GM19452 (cell line): ENCODE data around the gene PSTPIP2.
"Not testable (repeated sequence)": the region's sequence is repeated elsewhere in the genome, so short reads cannot be mapped to it uniquely, and the experiment has no call there.

Experiments
- ATAC-seq: cut with Tn5 transposase; IDR thresholded peaks from one replicate; pipeline ENCODE4 v1.9.1; 2021; ENCODE audit not compliant: unreplicated experiment

PSTPIP2 gene, protein sequence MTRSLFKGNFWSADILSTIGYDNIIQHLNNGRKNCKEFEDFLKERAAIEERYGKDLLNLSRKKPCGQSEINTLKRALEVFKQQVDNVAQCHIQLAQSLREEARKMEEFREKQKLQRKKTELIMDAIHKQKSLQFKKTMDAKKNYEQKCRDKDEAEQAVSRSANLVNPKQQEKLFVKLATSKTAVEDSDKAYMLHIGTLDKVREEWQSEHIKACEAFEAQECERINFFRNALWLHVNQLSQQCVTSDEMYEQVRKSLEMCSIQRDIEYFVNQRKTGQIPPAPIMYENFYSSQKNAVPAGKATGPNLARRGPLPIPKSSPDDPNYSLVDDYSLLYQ

DNA sequence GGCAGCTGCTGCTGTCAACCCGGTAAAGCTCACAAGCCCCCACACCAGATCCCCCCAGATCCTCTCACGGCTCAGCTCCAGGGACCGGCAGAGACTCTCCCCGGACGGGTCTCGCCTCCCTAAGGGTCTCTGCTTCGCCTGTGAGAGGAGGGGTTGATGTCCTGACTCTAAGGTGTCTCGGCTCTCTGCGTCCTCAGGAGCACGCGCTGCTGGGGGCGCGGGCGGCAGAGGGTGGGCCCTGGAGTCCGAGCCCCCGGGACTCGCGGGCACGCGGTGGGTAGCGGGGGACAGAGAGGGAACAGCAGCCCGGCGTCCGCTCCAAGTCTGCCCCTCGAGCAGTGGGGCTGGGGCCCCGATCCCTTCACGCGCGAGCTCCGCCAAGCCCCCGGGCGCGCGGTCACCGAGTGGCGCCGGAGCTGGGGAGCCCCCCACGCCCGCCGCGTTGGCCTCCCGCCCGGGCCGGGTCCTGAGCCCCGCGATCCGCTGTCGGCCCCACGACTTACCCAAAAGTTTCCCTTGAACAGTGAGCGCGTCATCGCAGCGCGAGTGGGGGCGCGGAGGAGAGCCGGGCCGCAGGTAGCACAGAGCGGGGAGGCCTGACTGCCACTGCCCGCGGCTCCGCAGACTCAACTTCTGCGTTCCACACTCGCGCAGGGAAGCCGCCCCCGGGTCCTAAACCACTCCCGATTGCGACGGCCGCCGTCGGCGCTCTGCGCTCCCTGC, at the start of gene PSTPIP2:
PSTPIP2 (minus strand) TSS at position 608 of the 723 bp plus-strand sequence; CDS start at position 536, 72 bp downstream.
- peak; percentile 63 for ATAC-seq

DNA sequence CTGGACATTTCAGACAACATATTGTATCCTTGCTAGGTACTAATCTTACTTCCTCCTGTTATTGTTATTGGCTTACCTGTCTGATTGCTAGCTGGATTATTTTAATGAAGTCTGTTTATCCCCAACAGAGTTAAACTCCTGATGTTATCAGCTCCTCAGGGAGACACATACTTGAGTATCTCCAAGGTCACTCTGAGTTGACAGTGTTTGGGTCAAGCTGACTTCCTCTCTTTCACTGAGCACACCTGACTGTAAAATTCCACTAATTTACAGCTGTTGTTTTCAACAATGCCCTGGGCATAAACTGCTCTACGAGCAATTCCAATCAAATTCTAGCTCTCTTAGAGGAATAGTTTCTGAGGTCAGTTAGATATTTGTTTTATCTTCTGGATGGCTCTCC, 41.7 kb upstream of the PSTPIP2 start:
- ATAC-seq: no peak

DNA sequence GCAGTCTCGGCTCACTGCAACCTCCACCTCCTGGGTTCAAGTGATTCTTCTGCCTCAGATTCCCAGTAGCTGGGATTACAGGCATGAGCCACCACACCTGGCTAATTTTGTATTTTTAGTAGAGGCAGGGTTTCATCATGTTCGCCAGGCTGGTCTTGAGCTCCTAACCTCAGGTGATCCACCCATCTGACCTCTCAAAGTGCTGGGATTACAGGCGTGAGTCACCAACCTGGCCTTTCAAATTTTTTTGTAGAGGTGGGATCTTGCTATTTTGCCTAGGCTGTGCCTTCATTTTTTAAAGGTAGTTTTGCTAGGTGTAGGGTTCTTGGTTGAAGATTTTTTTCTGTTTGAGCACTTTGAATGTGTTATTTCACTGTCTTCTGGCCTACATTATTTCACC, 38.3 kb upstream of the PSTPIP2 start:
- no peak for ATAC-seq

- ATAC-seq: no peak
Measured at GRCh38 chr18:46109386-46109785, 37.3 kb upstream of the PSTPIP2 start.

DNA sequence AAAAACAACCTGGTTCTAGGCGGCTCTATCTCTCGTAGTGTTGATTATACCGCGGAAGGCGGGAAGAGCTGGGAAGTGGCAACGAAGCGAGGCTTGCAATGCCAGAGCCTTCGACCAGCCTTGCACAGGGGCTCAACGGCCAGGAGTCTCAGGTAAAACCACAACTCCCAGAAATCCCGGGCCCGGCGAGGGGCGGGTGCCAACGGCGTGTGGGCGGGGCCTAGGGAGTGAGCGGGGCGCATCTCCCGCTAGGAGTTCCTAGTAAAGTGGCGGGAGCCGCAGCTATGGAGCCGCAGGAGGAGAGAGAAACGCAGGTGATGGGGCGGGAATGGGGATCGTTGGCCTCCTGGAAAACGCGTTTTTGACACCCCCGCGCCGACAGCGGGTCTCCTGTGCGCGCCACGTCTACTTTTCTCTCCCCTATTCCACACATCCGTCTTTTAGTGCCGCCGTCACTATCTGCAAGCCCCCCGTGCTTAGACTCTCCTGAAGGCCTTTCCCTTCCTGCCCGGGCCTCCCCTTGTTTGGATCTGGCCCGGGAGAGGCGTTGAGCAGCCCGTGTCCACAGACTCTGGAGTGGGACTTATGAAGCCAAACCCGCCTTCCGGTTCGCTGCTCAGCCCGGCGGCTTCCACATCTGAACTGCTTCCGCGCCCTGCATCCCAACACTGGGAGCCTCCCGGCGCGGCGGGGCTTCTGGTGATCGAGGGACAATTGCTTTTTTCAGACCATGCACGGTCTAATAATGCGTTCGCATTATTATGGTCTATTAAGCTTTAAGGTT, 32.3 kb upstream of the PSTPIP2 start, which contains the start of gene HAUS1:
HAUS1 (plus strand) TSS at position 258 of the 784 bp plus-strand sequence; CDS start at position 285, 27 bp downstream.
- peak; percentile 83 for ATAC-seq

DNA sequence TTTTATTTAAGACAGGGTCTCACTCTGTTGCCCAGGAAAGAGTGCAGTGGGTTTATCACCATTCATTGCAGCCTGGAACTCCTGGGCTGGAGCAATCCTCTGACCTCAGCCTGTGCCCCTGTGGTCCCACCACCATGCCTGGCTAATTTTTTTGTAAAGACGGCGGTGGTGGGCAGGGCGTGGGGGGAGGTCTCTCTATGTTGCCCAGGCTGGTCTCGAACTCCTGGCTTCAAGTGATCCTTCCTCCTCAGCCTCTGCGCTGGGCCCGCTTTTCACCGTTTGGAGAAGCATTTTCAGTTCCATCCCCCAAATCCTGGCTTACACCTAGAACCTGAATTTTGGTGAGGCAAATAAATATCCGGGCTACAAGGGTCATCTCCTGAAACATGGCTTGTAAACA, 27.4 kb upstream of the PSTPIP2 start:
- ATAC-seq: no peak

DNA sequence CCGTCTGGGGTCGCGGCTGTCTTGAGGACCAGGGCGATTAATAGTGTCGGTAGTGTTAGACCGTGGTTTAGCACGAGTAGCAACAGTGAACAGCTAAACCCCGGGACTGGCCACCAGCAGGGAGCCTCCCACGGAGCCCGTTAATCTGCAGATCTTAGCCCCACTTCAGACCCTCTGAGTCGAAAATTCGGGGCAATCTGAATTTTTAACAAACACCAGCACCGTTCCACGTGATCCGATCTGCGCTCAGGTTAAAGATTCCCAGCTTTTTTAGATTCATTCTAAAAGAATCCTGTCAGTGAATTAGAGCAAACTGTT, 26.5 kb upstream of the PSTPIP2 start:
- no peak for ATAC-seq

DNA sequence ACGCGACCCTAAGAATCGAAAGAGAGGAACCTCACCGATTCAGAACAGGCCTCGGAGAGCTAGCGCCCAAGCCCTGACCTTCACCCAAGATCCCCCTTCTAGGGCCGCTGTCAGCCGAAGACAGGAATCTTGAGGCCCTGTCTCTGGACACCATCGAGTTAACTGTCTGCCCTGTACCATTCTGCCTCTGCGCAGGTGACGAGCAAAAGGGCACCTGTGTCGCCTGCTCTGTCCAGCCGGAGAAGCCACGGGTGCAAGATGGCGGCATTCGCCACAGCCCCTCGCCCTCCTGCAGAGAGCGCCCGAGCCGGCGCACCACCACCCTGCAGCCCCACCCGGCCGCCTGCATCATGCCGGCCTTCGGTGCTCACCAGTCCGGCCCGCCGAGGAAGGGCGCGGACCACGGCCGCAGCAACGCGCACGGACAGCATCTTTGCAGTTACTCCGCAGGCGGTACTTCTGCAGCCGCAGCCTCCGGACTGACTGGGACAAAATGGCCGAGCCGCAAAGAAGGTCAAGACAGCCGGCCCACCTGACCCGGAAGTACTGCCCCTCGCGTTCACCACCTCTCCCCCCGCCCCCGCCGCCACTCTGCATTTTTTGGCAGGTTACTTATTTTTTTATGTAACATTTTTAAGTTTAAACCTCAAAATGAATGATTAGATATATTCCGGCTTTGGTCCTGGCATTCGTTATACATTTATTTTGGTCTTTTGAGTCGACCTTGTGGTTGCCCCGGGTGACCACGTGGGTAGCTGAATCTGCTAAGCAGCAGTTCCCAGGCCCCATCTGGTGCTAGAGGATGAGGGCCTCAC, 25.9 kb upstream of the PSTPIP2 start, which contains the start of gene ATP5F1A:
ATP5F1A (minus strand) TSS at position 496 of the 815 bp plus-strand sequence; CDS start at position 431, 65 bp downstream.
- ATAC-seq: peak; percentile 81

- ATAC-seq: peak; percentile 8
Measured at GRCh38 chr18:46097431-46097800, 25.4 kb upstream of the PSTPIP2 start.

- no peak for ATAC-seq
Measured at GRCh38 chr18:46096651-46097300, 24.7 kb upstream of the PSTPIP2 start.

GRCh38 chr18:46095532-46095931, 23.5 kb upstream of the PSTPIP2 start:
- ATAC-seq: no peak

DNA sequence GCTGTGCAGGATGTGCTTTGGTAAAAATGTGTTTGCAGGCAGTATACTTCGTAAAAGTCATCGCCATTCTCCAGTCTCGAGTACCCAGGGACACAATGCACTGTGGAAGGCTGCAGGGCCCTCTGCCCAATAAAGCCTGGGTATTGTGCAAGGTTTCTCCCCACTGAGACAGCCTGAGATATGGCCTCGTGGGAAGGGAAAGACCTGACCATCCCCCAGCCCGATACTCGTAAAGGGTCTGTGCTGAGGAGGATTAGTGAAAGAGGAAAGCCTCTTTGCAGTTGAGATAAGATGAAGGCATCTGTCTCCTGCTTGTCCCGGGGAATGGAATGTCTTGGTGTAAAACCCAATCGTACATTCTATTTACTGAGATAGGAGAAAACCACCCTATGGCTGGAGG, 16.4 kb upstream of the PSTPIP2 start:
- not testable (repeated sequence) for ATAC-seq

DNA sequence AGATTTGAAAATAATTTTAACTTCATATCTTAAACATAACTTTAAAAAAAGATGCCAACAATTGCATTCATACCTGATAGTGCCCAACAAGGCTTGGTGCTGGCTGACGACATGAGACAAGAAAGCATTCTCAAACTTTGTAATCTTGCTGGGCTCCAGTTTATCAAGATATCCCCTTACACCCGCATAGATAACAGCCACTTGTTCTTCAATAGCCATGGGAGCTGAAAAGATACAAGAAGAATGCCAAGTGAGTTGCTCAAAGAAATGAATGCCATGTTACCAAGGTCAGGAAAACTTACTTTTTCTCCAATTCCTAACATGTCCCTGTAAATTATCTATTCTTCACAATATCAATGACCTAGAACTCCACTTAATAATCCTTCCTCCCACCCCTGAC, 12.4 kb upstream of the PSTPIP2 start:
- ATAC-seq: no peak

- no peak for ATAC-seq
Measured at GRCh38 chr18:46080156-46080555, 8.1 kb upstream of the PSTPIP2 start.

DNA sequence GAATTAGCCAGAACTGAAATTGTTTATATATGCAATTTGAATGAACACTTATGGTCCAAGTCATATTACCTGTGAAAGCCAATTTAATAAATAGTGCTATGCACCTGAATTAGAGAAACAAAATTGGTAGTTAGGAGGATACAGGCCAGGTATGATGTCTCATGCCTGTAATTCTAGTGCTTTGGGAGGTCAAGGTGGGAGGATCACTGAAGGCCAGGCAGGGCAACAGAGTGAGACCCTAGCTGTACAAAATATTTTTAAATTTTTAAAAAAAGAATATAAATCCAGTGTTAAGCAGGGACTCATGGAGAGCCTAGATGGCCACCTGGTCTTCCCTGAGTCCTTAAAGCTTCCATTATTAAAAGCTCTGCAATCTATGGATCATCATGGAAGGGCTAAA, 7.3 kb upstream of the PSTPIP2 start:
- ATAC-seq: no peak

- ATAC-seq: no peak
Measured at GRCh38 chr18:46073474-46074331, 1.6 kb upstream of the PSTPIP2 start.

DNA sequence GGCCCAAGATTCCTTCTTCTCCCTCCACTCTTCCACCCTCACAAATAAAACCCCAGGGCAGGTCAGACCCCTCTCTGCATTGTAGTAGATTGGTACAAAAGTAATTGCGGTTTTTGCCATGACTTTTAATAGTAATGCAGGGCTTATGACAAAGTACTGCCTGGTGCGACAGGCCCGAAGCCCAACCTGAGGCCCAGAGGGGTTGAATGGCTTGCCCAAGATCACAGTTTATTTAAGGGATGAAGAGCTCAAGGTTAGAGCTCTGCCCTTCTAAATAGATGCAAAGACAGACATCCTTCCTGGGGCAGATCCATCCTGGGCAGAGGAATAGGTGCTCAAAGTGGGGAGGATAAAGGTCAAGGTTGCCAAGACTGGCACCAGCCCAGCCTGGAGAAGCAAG, 899 bp upstream of the PSTPIP2 start:
- ATAC-seq: no peak

DNA sequence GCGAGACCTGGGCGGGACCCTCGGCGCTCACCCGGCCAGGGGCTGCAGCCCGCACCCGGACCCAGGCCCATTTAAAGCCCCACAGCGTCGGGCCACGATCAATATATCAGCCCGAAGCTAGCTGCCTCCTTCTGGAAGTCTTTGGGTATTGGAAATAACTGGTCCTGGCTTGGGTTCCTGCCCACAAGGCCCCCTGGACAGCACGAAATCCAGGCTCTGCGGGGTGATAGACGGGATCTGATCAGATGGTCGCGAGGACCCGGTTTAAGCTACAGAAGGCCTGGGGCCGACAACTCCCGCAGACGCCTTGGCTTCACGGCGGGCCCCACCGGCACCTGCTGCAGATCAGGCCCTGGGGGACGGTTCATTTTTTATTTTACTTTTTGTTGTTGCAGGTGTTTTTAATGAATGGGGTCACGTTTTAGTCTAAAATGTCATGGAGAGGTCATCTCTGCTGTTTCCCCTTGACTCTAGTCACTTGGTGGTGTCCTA, 362 bp upstream of the PSTPIP2 start:
- ATAC-seq: no peak
